ENCODE measurements around the gene SELP. TPM values are rescaled to one million over a fixed set of nuclear protein-coding genes. Genes with fewer than 3 reads are reported as not detected.
"Not testable (repeated sequence)": the region's sequence is repeated elsewhere in the genome, so short reads cannot be mapped to it uniquely, and the experiment has no call there.

Gene SELP
- not detected in 2 replicates for total RNA-seq (2012; rRNA removed)

DNA sequence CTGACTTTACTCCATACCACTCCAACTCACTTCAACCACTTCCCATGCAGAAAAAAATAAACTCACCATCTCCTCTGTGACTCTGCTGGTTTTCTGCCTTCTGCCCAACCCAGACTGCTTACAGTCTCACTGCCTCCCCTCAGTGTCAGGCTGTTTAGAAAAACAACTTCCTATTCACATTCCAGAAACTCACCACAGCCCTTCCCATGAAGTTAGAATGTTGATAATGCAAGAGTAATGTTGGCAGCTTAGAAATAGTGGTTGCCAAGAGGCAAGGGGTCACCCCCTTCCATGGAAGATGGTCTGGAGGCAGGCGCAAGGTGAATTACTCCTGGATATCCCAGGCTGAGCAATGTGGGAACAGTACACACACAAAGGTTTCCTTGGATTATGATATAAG lies at the start of gene SELP:
TSS of gene SELP (minus strand) at position 119 of the 400 bp plus-strand sequence. CDS start at position 69, 50 bp downstream.
- Histone ChIP-seq H3K4me2 (ENCODE audit: low read length) (no peak within 1 kb of the TSS), H3K4me3 (ENCODE audit: low read length) (no peak within 1 kb of the TSS), H3K4me1 (ENCODE audit: control insufficient read depth, insufficient read depth, low read length) (no peaks in the 10 kb centered on the region), H3K27me3 (ENCODE audit: control insufficient read depth, insufficient read depth, low read length) (no peaks in the 10 kb centered on the region), H3K9ac (ENCODE audit: low read depth, low read length) (no peak within 1 kb of the TSS), H3K9me3 (replicated peaks; ENCODE audit: low read length) (peaks cover 4% of the 10 kb centered on the region), H3K36me3 (ENCODE audit: insufficient read depth, low read length) (no peaks in the 10 kb centered on the region)

DNA sequence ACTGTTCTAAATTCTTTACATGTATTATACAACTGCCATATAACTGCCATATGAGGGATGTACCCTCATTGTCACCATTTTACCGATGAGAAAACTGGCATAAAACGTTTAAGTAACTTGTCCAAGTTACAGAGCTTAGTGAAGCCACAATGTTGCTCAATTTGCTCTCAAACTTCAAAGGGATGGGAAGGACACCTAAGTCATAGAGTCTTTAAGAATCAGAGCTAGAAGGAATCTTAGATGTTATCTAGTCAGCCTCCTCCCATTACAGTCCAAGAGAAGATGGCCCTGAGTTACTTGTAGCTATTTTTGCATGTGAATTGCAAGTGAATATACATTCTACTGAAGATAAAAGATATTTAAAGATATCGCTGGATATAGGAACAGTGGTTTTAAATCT lies 49.8 kb upstream of the SELP start:
- no peaks in the 10 kb centered on the region for H3K4me1 ChIP-seq (ENCODE audit: control insufficient read depth, insufficient read depth, low read length)
- no peak overlapping the region for H3K4me2 ChIP-seq (ENCODE audit: low read length)
- no peaks in the 10 kb centered on the region for H3K36me3 ChIP-seq (ENCODE audit: insufficient read depth, low read length)
- no peaks in the 10 kb centered on the region for H3K9me3 ChIP-seq (replicated peaks; ENCODE audit: low read length)
- H3K27me3 ChIP-seq (ENCODE audit: control insufficient read depth, insufficient read depth, low read length) = peaks cover 8% of the 10 kb centered on the region
- H3K9ac ChIP-seq (ENCODE audit: low read depth, low read length) = no peak overlapping the region
- H3K4me3 ChIP-seq (ENCODE audit: low read length) = no peak overlapping the region

- no peak overlapping the region for H3K4me3 ChIP-seq (ENCODE audit: low read length)
- no peaks in the 10 kb centered on the region for H3K9me3 ChIP-seq (replicated peaks; ENCODE audit: low read length)
- H3K27me3 ChIP-seq (ENCODE audit: control insufficient read depth, insufficient read depth, low read length) = peaks cover under 1% of the 10 kb centered on the region
- H3K36me3 ChIP-seq (ENCODE audit: insufficient read depth, low read length) = no peaks in the 10 kb centered on the region
- H3K9ac ChIP-seq (ENCODE audit: low read depth, low read length) = no peak overlapping the region
- no peak overlapping the region for H3K4me2 ChIP-seq (ENCODE audit: low read length)
- H3K4me1 ChIP-seq (ENCODE audit: control insufficient read depth, insufficient read depth, low read length) = no peaks in the 10 kb centered on the region
Observed at GRCh38 chr1:169676001-169676400, 46.1 kb upstream of the SELP start.

DNA sequence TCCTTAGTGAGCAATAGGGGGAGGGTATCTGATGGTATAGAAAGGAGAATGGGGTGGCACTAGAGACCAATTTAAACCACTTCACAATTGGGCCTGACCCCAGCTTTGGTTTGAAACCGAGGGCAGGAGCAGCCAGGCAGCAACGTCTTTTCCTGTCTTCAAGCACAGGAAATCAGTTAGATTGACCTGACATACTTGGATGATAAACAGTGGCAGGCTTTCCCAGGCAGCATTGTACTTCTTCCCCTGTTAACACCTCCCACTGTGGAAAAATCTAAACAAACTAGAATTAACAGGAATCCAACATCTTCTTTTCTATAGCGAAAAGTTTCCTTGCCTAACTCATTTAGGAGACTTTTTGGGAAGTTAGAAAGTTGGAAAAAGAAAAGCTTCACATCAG lies 40.9 kb upstream of the SELP start:
- Histone ChIP-seq H3K9ac (ENCODE audit: low read depth, low read length) (no peak overlapping the region), H3K4me2 (ENCODE audit: low read length) (no peak overlapping the region), H3K9me3 (replicated peaks; ENCODE audit: low read length) (no peaks in the 10 kb centered on the region), H3K27me3 (ENCODE audit: control insufficient read depth, insufficient read depth, low read length) (no peaks in the 10 kb centered on the region), H3K4me3 (ENCODE audit: low read length) (no peak overlapping the region), H3K36me3 (ENCODE audit: insufficient read depth, low read length) (no peaks in the 10 kb centered on the region), H3K4me1 (ENCODE audit: control insufficient read depth, insufficient read depth, low read length) (no peaks in the 10 kb centered on the region)

DNA sequence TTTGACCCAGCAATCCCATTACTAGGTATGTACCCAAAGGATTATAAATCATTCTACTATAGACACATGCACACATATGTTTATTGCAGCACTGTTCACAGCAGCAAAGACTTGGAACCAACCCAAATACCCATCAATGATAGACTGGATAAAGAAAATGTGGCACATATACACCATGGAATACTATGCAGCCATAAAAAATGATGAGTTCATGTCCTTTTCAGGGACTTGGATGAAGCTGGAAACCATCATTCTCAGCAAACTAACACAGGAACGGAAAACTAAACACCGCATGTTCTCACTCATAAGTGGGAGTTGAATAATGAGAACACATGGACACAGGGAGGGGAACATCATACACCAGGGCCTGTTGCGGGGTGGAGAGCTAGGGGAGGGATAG lies 40.3 kb upstream of the SELP start:
- not testable (repeated sequence) for H3K9me3 ChIP-seq (replicated peaks; ENCODE audit: low read length); H3K9ac ChIP-seq (ENCODE audit: low read depth, low read length); H3K4me1 ChIP-seq (ENCODE audit: control insufficient read depth, insufficient read depth, low read length); H3K36me3 ChIP-seq (ENCODE audit: insufficient read depth, low read length); H3K27me3 ChIP-seq (ENCODE audit: control insufficient read depth, insufficient read depth, low read length); H3K4me2 ChIP-seq (ENCODE audit: low read length); H3K4me3 ChIP-seq (ENCODE audit: low read length)

DNA sequence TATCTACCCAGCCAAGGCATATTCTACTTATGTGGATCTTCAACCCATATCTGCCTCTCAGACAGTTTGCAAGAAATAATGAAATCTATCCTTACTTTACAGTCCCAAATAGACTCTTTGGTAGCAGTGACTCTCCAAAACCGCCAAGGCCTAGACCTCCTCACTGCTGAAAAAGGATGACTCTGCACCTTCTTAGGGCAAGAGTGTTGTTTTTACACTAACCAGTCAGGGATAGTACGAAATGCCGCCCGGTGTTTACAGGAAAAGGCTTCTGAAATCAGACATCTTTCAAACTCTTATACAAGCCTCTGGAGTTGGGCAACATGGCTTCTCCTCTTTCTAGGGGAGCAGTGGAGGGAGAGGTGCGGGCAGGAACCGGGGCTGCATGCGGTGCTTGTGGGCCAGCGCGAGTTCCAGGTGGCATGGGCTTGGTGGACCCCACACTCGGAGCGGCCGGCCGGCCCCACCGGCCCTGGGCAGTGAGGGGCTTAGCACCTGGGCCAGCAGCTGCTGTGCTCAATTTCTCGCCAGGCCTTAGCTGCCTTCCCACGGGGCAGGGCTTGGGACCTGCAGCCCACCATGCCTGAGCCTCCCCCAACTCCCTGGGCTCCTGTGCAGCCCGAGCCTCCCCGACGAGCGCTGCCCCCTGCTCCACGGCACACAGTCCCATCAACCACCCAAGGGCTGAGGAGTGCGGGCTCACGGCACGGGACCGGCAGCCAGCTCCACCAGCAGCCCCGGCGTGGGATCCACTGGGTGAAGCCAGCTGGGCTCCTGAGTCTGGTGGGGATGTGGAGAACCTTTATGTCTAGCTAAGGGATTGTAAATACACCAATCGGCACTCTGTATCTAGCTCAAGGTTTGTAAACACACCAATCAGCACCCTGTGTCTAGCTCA lies 38.0 kb upstream of the SELP start:
- not testable (repeated sequence) for H3K27me3 ChIP-seq (ENCODE audit: control insufficient read depth, insufficient read depth, low read length); H3K4me1 ChIP-seq (ENCODE audit: control insufficient read depth, insufficient read depth, low read length); H3K9me3 ChIP-seq (replicated peaks; ENCODE audit: low read length); H3K9ac ChIP-seq (ENCODE audit: low read depth, low read length); H3K4me3 ChIP-seq (ENCODE audit: low read length); H3K4me2 ChIP-seq (ENCODE audit: low read length); H3K36me3 ChIP-seq (ENCODE audit: insufficient read depth, low read length)

DNA sequence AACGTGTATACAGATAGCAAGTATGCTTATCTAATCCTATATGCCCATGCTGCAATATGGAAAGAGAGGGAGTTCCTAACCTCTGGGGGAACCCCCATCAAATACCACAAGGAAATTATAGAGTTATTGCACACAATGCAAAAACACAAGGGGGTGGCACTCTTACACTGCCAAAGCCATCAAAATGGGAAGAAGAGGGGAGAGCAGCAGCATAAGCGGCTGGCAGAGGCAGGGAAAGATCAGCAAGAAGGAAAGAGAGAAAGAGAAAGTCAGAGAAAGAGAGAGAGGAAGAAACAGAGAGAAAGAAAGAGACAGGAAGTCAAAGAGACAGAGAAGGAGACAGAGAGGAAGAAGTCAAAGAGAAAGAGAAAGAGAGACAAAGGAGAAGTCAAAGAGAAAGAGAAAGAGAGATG lies 37.3 kb upstream of the SELP start:
- not testable (repeated sequence) for H3K9ac ChIP-seq (ENCODE audit: low read depth, low read length); H3K36me3 ChIP-seq (ENCODE audit: insufficient read depth, low read length); H3K4me2 ChIP-seq (ENCODE audit: low read length); H3K4me1 ChIP-seq (ENCODE audit: control insufficient read depth, insufficient read depth, low read length); H3K27me3 ChIP-seq (ENCODE audit: control insufficient read depth, insufficient read depth, low read length); H3K9me3 ChIP-seq (replicated peaks; ENCODE audit: low read length); H3K4me3 ChIP-seq (ENCODE audit: low read length)

GRCh38 chr1:169662680-169663079 lies 32.8 kb upstream of the SELP start:
- not testable (repeated sequence) for H3K9ac ChIP-seq (ENCODE audit: low read depth, low read length); H3K4me1 ChIP-seq (ENCODE audit: control insufficient read depth, insufficient read depth, low read length); H3K4me3 ChIP-seq (ENCODE audit: low read length); H3K4me2 ChIP-seq (ENCODE audit: low read length); H3K9me3 ChIP-seq (replicated peaks; ENCODE audit: low read length); H3K36me3 ChIP-seq (ENCODE audit: insufficient read depth, low read length); H3K27me3 ChIP-seq (ENCODE audit: control insufficient read depth, insufficient read depth, low read length)

GRCh38 chr1:169661066-169661465 lies 31.1 kb upstream of the SELP start:
- not testable (repeated sequence) for H3K4me3 ChIP-seq (ENCODE audit: low read length); H3K27me3 ChIP-seq (ENCODE audit: control insufficient read depth, insufficient read depth, low read length); H3K4me2 ChIP-seq (ENCODE audit: low read length); H3K4me1 ChIP-seq (ENCODE audit: control insufficient read depth, insufficient read depth, low read length); H3K9ac ChIP-seq (ENCODE audit: low read depth, low read length); H3K9me3 ChIP-seq (replicated peaks; ENCODE audit: low read length); H3K36me3 ChIP-seq (ENCODE audit: insufficient read depth, low read length)

GRCh38 chr1:169658777-169659176 lies 28.9 kb upstream of the SELP start:
- not testable (repeated sequence) for H3K9ac ChIP-seq (ENCODE audit: low read depth, low read length); H3K4me1 ChIP-seq (ENCODE audit: control insufficient read depth, insufficient read depth, low read length); H3K4me3 ChIP-seq (ENCODE audit: low read length); H3K27me3 ChIP-seq (ENCODE audit: control insufficient read depth, insufficient read depth, low read length); H3K9me3 ChIP-seq (replicated peaks; ENCODE audit: low read length); H3K36me3 ChIP-seq (ENCODE audit: insufficient read depth, low read length); H3K4me2 ChIP-seq (ENCODE audit: low read length)

- Histone ChIP-seq H3K27me3 (ENCODE audit: control insufficient read depth, insufficient read depth, low read length) (peaks cover 2% of the 10 kb centered on the region), H3K9ac (ENCODE audit: low read depth, low read length) (no peak overlapping the region), H3K4me3 (ENCODE audit: low read length) (no peak overlapping the region), H3K4me2 (ENCODE audit: low read length) (no peak overlapping the region), H3K9me3 (replicated peaks; ENCODE audit: low read length) (no peaks in the 10 kb centered on the region), H3K36me3 (ENCODE audit: insufficient read depth, low read length) (no peaks in the 10 kb centered on the region), H3K4me1 (ENCODE audit: control insufficient read depth, insufficient read depth, low read length) (no peaks in the 10 kb centered on the region)
Observed at GRCh38 chr1:169653873-169654272, 23.9 kb upstream of the SELP start.

DNA sequence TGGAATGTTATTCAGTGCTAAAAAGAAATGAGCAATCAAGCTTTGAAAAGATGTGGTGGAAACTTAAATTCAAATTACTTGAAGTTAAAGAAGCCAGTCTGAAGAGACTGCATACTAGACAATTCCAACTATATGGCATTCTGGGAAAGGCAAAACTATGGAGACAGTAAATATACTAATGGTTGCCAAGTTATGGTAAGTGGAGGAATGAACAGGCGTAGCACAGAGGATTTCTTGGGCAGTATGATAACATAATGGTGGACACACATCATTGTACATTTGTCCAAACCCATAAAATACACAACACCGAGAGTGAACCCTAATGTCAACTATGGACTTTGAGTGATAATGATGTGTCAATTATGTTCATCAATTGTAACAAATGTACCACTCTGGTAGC lies 21.1 kb upstream of the SELP start:
- H3K4me2 ChIP-seq (ENCODE audit: low read length) = no peak overlapping the region
- H3K27me3 ChIP-seq (ENCODE audit: control insufficient read depth, insufficient read depth, low read length) = peaks cover 2% of the 10 kb centered on the region
- no peaks in the 10 kb centered on the region for H3K36me3 ChIP-seq (ENCODE audit: insufficient read depth, low read length)
- no peak overlapping the region for H3K4me3 ChIP-seq (ENCODE audit: low read length)
- H3K4me1 ChIP-seq (ENCODE audit: control insufficient read depth, insufficient read depth, low read length) = no peaks in the 10 kb centered on the region
- no peak overlapping the region for H3K9ac ChIP-seq (ENCODE audit: low read depth, low read length)
- H3K9me3 ChIP-seq (replicated peaks; ENCODE audit: low read length) = no peaks in the 10 kb centered on the region

All from skeletal muscle satellite cell (primary cell).